T follicular helper cell (primary cell): ENCODE results near the gene PROZ.
"Not testable (repeated sequence)": the region's sequence is repeated elsewhere in the genome, so short reads cannot be mapped to it uniquely, and the experiment has no call there.

Experiments
- DNase-seq: peaks from one replicate; pipeline ENCODE4 v3.0.0-alpha.2; 2020; ENCODE audit warnings: low read depth

The PROZ gene

GRCh38 chr13:113155982-113156655, 2.3 kb upstream of the PROZ start:
- no peak for DNase-seq

- DNase-seq, result no peak
Observed at GRCh38 chr13:113157206-113157928, 1.1 kb upstream of the PROZ start.

- no peak for DNase-seq
Observed at GRCh38 chr13:113158946-113159345, 498 bp downstream of the PROZ start.

- no peak for DNase-seq
Observed at GRCh38 chr13:113159701-113160100, 1.3 kb downstream of the PROZ start.

GRCh38 chr13:113160983-113161382, 2.5 kb downstream of the PROZ start:
- no peak for DNase-seq

GRCh38 chr13:113161433-113161832, 3.0 kb downstream of the PROZ start:
- DNase-seq, result no peak

GRCh38 chr13:113161975-113162374, 3.5 kb downstream of the PROZ start:
- DNase-seq, result not testable (repeated sequence)

GRCh38 chr13:113162783-113163685, 4.6 kb downstream of the PROZ start:
- DNase-seq, result no peak

- DNase-seq, result no peak
Observed at GRCh38 chr13:113164492-113164891, 6.0 kb downstream of the PROZ start.

GRCh38 chr13:113166266-113166665, 7.8 kb downstream of the PROZ start:
- DNase-seq, result no peak

- no peak for DNase-seq
Observed at GRCh38 chr13:113166681-113167080, 8.2 kb downstream of the PROZ start.

GRCh38 chr13:113167155-113167554, 8.7 kb downstream of the PROZ start:
- DNase-seq, result no peak

GRCh38 chr13:113167575-113167974, 9.1 kb downstream of the PROZ start:
- DNase-seq, result no peak

GRCh38 chr13:113168211-113168610, 9.8 kb downstream of the PROZ start:
- no peak for DNase-seq

- DNase-seq, result no peak
Observed at GRCh38 chr13:113169277-113170272, 11.1 kb downstream of the PROZ start.

- no peak for DNase-seq
Observed at GRCh38 chr13:113170511-113170910, 12.1 kb downstream of the PROZ start.

GRCh38 chr13:113171250-113172125, 13.0 kb downstream of the PROZ start:
- no peak for DNase-seq

- no peak for DNase-seq
Observed at GRCh38 chr13:113172419-113172926, 14.0 kb downstream of the PROZ start.

GRCh38 chr13:113176280-113176679, 17.8 kb downstream of the PROZ start:
- DNase-seq, result peak; percentile 27

- DNase-seq, result no peak
Observed at GRCh38 chr13:113176822-113177221, 18.4 kb downstream of the PROZ start.
